ENCODE measurements around the gene FNDC1.

The FNDC1 gene

GRCh38 chr6:159212525-159213280 lies 43.5 kb downstream of the FNDC1 start:
- H3K4me1 ChIP-seq (ENCODE audit: control insufficient read depth in 1 of 2, insufficient read depth in 2 of 2, low read length in 2 of 2), result no peaks in the 10 kb centered on the region
- no peaks in the 10 kb centered on the region for H3K27me3 ChIP-seq (ENCODE audit: low read depth, low read length)
- H3K9me3 ChIP-seq (ENCODE audit: control insufficient read depth in 1 of 2, low read length in 2 of 2), result no peaks in the 10 kb centered on the region
- no peak overlapping the region for H3K4me3 ChIP-seq (ENCODE audit: low read depth in 1 of 2, low read length in 2 of 2)
- no peak overlapping the region for H3K27ac ChIP-seq (ENCODE audit: low read length)
- H3K36me3 ChIP-seq (ENCODE audit: control insufficient read depth in 1 of 2, insufficient read depth in 2 of 2, low read length in 2 of 2), result no peaks in the 10 kb centered on the region

DNA sequence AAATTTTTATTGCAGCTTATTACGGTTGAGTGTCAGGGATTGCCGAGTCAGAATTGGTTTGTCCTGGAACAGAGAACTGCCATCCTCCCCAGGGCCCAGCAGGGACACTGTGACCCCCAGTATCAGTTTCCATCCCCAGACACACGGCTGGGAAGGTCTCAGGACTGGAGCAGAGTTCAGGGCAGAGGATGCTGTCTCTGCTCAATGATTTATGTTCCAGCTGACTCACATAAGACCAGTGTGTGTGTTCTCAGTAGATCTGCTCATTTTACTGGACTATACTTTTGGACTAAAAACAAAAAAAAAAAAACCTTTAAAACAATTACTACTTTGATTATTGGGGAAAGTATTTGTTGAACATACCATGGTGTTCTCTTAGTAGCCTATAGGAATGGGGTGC lies 44.2 kb downstream of the FNDC1 start:
- H3K4me1 ChIP-seq (ENCODE audit: control insufficient read depth in 1 of 2, insufficient read depth in 2 of 2, low read length in 2 of 2), result no peaks in the 10 kb centered on the region
- no peaks in the 10 kb centered on the region for H3K27me3 ChIP-seq (ENCODE audit: low read depth, low read length)
- no peak overlapping the region for H3K4me3 ChIP-seq (ENCODE audit: low read depth in 1 of 2, low read length in 2 of 2)
- H3K27ac ChIP-seq (ENCODE audit: low read length), result no peak overlapping the region
- no peaks in the 10 kb centered on the region for H3K36me3 ChIP-seq (ENCODE audit: control insufficient read depth in 1 of 2, insufficient read depth in 2 of 2, low read length in 2 of 2)
- no peaks in the 10 kb centered on the region for H3K9me3 ChIP-seq (ENCODE audit: control insufficient read depth in 1 of 2, low read length in 2 of 2)

DNA sequence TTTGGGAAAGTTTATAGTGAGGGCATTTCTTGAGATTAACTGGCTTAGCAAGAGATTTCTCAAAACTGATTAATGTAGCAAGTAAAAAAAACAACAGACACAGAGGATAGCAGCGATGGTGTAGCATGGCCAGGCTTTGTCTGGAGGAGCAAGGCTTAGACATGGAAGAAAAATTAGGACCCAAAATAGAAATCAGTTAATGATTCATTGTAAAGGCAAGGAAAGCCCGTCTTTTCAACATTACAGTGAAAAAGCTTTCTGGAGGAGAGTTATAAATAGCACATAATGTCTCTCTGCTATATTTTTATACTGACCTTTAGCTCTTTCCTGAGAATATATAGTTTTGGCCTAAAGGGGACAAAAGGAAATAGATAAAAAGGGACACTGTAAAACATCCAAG lies 45.1 kb downstream of the FNDC1 start:
- Histone ChIP-seq H3K4me3 (ENCODE audit: low read depth in 1 of 2, low read length in 2 of 2) (no peak overlapping the region), H3K27ac (ENCODE audit: low read length) (no peak overlapping the region), H3K4me1 (ENCODE audit: control insufficient read depth in 1 of 2, insufficient read depth in 2 of 2, low read length in 2 of 2) (no peaks in the 10 kb centered on the region), H3K36me3 (ENCODE audit: control insufficient read depth in 1 of 2, insufficient read depth in 2 of 2, low read length in 2 of 2) (no peaks in the 10 kb centered on the region), H3K27me3 (ENCODE audit: low read depth, low read length) (no peaks in the 10 kb centered on the region), H3K9me3 (ENCODE audit: control insufficient read depth in 1 of 2, low read length in 2 of 2) (no peaks in the 10 kb centered on the region)

DNA sequence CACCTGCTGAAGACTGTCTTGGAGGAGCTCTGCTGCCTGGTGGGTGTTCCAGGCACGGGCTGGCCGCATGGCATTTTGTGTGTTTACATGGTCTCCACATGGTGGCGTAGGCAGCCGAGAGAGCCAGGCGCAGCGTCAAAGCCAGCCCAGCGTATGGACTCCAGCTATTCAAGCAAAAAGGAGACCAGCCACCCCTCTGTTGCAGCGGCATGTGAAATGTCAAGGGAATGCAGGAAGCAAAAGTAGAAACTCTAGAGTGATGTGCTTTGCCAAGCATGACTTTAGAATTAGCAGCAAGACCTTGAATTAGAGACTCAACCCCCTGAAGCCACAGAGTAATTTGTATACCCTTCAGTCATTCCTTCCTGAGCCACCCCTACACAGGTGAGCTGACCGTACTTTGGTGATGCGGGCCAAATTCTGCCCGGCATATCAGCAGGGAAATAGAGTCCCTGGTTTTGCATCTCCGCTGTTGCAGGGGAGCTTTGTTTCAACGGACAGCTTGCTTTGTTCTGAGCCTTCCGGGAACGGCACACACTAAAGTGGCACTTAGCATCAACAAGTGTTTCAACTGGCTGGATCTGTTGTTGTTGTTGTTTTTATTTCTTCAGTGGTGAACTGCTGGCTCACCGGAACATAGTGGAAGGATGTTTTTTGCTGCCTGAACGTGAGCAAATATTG lies 48.5 kb downstream of the FNDC1 start:
- Histone ChIP-seq H3K4me1 (ENCODE audit: control insufficient read depth in 1 of 2, insufficient read depth in 2 of 2, low read length in 2 of 2) (no peaks in the 10 kb centered on the region), H3K4me3 (ENCODE audit: low read depth in 1 of 2, low read length in 2 of 2) (no peak overlapping the region), H3K9me3 (ENCODE audit: control insufficient read depth in 1 of 2, low read length in 2 of 2) (no peaks in the 10 kb centered on the region), H3K27ac (ENCODE audit: low read length) (no peak overlapping the region), H3K27me3 (ENCODE audit: low read depth, low read length) (no peaks in the 10 kb centered on the region), H3K36me3 (ENCODE audit: control insufficient read depth in 1 of 2, insufficient read depth in 2 of 2, low read length in 2 of 2) (no peaks in the 10 kb centered on the region)

- H3K4me1 ChIP-seq (ENCODE audit: control insufficient read depth in 1 of 2, insufficient read depth in 2 of 2, low read length in 2 of 2), result no peaks in the 10 kb centered on the region
- no peak overlapping the region for H3K4me3 ChIP-seq (ENCODE audit: low read depth in 1 of 2, low read length in 2 of 2)
- no peaks in the 10 kb centered on the region for H3K9me3 ChIP-seq (ENCODE audit: control insufficient read depth in 1 of 2, low read length in 2 of 2)
- no peaks in the 10 kb centered on the region for H3K27me3 ChIP-seq (ENCODE audit: low read depth, low read length)
- H3K36me3 ChIP-seq (ENCODE audit: control insufficient read depth in 1 of 2, insufficient read depth in 2 of 2, low read length in 2 of 2), result no peaks in the 10 kb centered on the region
- no peak overlapping the region for H3K27ac ChIP-seq (ENCODE audit: low read length)
Measured at GRCh38 chr6:159220093-159220492, 50.9 kb downstream of the FNDC1 start.

DNA sequence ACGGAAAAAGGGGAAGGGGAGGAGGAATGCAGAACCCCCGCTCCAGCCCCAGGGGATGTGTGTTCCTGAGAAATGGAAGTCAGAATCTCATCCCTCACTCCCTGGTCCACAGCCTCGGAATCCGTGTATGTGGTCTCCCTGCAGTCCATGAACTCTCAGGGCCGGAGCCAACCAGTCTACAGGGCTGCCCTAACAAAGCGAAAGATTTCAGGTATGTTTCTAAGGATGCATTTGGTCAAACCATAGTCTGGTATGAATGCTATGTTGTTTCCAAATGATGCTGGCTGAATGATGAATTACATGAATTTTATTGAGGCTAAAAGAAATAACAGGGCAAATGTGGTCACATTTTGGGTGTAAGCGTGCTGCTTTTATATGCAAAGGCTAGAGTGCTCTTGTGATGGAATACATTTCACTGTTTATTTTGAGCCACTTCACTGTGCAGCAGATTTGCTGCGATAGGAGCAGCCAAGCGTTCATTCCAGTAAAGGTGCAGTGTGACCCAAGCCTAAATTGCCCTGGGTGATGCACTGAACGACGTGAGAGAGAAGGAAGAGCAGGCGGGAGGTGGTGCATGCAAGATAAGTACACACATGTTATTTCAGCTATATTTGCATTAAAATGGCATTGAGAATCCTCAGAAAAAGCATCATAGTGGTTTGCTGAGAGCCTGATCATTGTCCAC lies 52.4 kb downstream of the FNDC1 start:
- H3K27me3 ChIP-seq (ENCODE audit: low read depth, low read length), result no peaks in the 10 kb centered on the region
- no peak overlapping the region for H3K4me3 ChIP-seq (ENCODE audit: low read depth in 1 of 2, low read length in 2 of 2)
- H3K36me3 ChIP-seq (ENCODE audit: control insufficient read depth in 1 of 2, insufficient read depth in 2 of 2, low read length in 2 of 2), result no peaks in the 10 kb centered on the region
- no peaks in the 10 kb centered on the region for H3K9me3 ChIP-seq (ENCODE audit: control insufficient read depth in 1 of 2, low read length in 2 of 2)
- H3K4me1 ChIP-seq (ENCODE audit: control insufficient read depth in 1 of 2, insufficient read depth in 2 of 2, low read length in 2 of 2), result no peaks in the 10 kb centered on the region
- no peak overlapping the region for H3K27ac ChIP-seq (ENCODE audit: low read length)

GRCh38 chr6:159224452-159224851 lies 55.3 kb downstream of the FNDC1 start:
- H3K36me3 ChIP-seq (ENCODE audit: control insufficient read depth in 1 of 2, insufficient read depth in 2 of 2, low read length in 2 of 2), result no peaks in the 10 kb centered on the region
- H3K27ac ChIP-seq (ENCODE audit: low read length), result no peak overlapping the region
- H3K4me1 ChIP-seq (ENCODE audit: control insufficient read depth in 1 of 2, insufficient read depth in 2 of 2, low read length in 2 of 2), result no peaks in the 10 kb centered on the region
- H3K4me3 ChIP-seq (ENCODE audit: low read depth in 1 of 2, low read length in 2 of 2), result no peak overlapping the region
- no peaks in the 10 kb centered on the region for H3K9me3 ChIP-seq (ENCODE audit: control insufficient read depth in 1 of 2, low read length in 2 of 2)
- H3K27me3 ChIP-seq (ENCODE audit: low read depth, low read length), result no peaks in the 10 kb centered on the region

DNA sequence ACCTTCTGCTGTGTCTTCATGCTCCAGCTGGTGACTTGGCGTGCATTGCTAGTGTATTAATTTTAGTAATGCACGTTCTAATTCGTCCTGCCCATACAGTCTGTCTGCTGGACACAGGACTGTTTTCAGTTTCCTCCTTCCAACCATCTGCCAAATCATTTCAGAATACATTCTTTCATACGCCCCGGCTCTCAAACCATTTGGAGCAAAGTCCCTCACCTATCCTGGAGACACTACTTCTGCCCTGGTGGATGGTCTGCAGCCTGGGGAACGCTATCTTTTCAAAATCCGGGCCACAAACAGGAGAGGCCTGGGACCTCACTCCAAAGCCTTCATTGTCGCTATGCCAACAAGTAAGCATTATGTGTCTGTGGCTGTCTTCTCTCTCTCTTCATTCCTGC lies 60.5 kb downstream of the FNDC1 start:
- Histone ChIP-seq H3K36me3 (ENCODE audit: control insufficient read depth in 1 of 2, insufficient read depth in 2 of 2, low read length in 2 of 2) (no peaks in the 10 kb centered on the region), H3K9me3 (ENCODE audit: control insufficient read depth in 1 of 2, low read length in 2 of 2) (no peaks in the 10 kb centered on the region), H3K4me1 (ENCODE audit: control insufficient read depth in 1 of 2, insufficient read depth in 2 of 2, low read length in 2 of 2) (peaks cover 0 to 10% of the 10 kb centered on the region in 2 donors), H3K27ac (ENCODE audit: low read length) (no peak overlapping the region), H3K27me3 (ENCODE audit: low read depth, low read length) (no peaks in the 10 kb centered on the region), H3K4me3 (ENCODE audit: low read depth in 1 of 2, low read length in 2 of 2) (no peak overlapping the region)

DNA sequence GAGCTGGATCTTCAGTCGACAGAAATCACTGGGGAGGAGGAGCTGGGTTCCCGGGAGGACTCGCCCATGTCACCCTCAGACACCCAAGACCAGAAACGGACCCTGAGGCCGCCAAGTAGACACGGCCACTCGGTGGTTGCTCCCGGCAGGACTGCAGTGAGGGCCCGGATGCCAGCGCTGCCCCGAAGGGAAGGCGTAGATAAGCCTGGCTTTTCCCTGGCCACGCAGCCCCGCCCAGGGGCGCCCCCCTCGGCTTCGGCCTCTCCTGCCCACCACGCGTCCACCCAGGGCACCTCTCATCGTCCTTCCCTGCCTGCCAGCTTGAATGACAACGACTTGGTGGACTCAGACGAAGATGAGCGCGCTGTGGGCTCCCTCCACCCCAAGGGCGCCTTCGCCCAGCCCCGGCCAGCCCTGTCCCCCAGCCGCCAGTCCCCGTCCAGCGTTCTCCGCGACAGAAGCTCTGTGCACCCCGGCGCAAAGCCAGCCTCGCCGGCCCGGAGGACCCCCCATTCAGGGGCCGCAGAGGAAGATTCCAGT lies 63.0 kb downstream of the FNDC1 start:
- Histone ChIP-seq H3K27me3 (ENCODE audit: low read depth, low read length) (no peaks in the 10 kb centered on the region), H3K36me3 (ENCODE audit: control insufficient read depth in 1 of 2, insufficient read depth in 2 of 2, low read length in 2 of 2) (no peaks in the 10 kb centered on the region), H3K27ac (ENCODE audit: low read length) (no peak overlapping the region), H3K4me3 (ENCODE audit: low read depth in 1 of 2, low read length in 2 of 2) (no peak overlapping the region), H3K4me1 (ENCODE audit: control insufficient read depth in 1 of 2, insufficient read depth in 2 of 2, low read length in 2 of 2) (peaks cover 0 to 10% of the 10 kb centered on the region in 2 donors), H3K9me3 (ENCODE audit: control insufficient read depth in 1 of 2, low read length in 2 of 2) (no peaks in the 10 kb centered on the region)

- Histone ChIP-seq H3K9me3 (ENCODE audit: control insufficient read depth in 1 of 2, low read length in 2 of 2) (no peaks in the 10 kb centered on the region), H3K4me1 (ENCODE audit: control insufficient read depth in 1 of 2, insufficient read depth in 2 of 2, low read length in 2 of 2) (peaks cover 0 to 10% of the 10 kb centered on the region in 2 donors), H3K27ac (ENCODE audit: low read length) (no peak overlapping the region), H3K4me3 (ENCODE audit: low read depth in 1 of 2, low read length in 2 of 2) (no peak overlapping the region), H3K36me3 (ENCODE audit: control insufficient read depth in 1 of 2, insufficient read depth in 2 of 2, low read length in 2 of 2) (no peaks in the 10 kb centered on the region), H3K27me3 (ENCODE audit: low read depth, low read length) (no peaks in the 10 kb centered on the region)
Measured at GRCh38 chr6:159232751-159233150, 63.6 kb downstream of the FNDC1 start.

GRCh38 chr6:159233365-159234101 lies 64.3 kb downstream of the FNDC1 start:
- no peaks in the 10 kb centered on the region for H3K36me3 ChIP-seq (ENCODE audit: control insufficient read depth in 1 of 2, insufficient read depth in 2 of 2, low read length in 2 of 2)
- no peak overlapping the region for H3K27ac ChIP-seq (ENCODE audit: low read length)
- no peaks in the 10 kb centered on the region for H3K27me3 ChIP-seq (ENCODE audit: low read depth, low read length)
- H3K9me3 ChIP-seq (ENCODE audit: control insufficient read depth in 1 of 2, low read length in 2 of 2), result no peaks in the 10 kb centered on the region
- H3K4me1 ChIP-seq (ENCODE audit: control insufficient read depth in 1 of 2, insufficient read depth in 2 of 2, low read length in 2 of 2), result peaks cover 0 to 10% of the 10 kb centered on the region in 2 donors
- peak overlapping the region in 1 of 2 donors; percentile 40 for H3K4me3 ChIP-seq (ENCODE audit: low read depth in 1 of 2, low read length in 2 of 2)
